CD14-positive monocyte (primary cell): ENCODE data around the gene FGD2. TPM values are rescaled to one million over a fixed set of nuclear protein-coding genes. Genes with fewer than 3 reads are reported as not detected.
A peak's percentile ranks its signal among the peaks of the same experiment; 100 is the strongest.

Experiments
- DNase-seq, 3 donors: peaks; one replicate each; pipeline ENCODE4 v3.0.0-alpha.2; 2011 to 2022
- H2AFZ ChIP-seq: 2 replicates; pipeline ENCODE4 v1.6.0; 2012; ENCODE audit warnings: mild to moderate bottlenecking, low read depth, low read length, inconsistent platforms; ENCODE audit not compliant: insufficient read depth, poor library complexity, severe bottlenecking
- H3K27ac ChIP-seq, 2 donors: 1 replicate in 1 of 2; 2 replicates in 1 of 2; pipeline ENCODE4 v1.5.1; 2012 to 2013; ENCODE audit warnings: low read length in 2 of 2, control low read depth in 1 of 2, inconsistent platforms in 1 of 2, low read depth in 1 of 2, mild to moderate bottlenecking in 1 of 2
- H3K27me3 ChIP-seq, 2 donors: one replicate each; pipeline versions ENCODE4 v1.6.0 to v1.6.1; 2011 to 2013; ENCODE audit warnings: low read length in 2 of 2; ENCODE audit not compliant: control insufficient read depth in 2 of 2, insufficient read depth in 2 of 2
- H3K36me3 ChIP-seq, 2 donors: replicated peaks in 1 of 2; 1 replicate in 1 of 2; 2 replicates in 1 of 2; pipeline versions ENCODE4 v1.5.1 to v1.6.1; 2012 to 2013; ENCODE audit warnings: low read length in 2 of 2, control low read depth in 1 of 2, inconsistent platforms in 1 of 2, mild to moderate bottlenecking in 1 of 2; ENCODE audit not compliant: insufficient read depth in 2 of 2, control insufficient read depth in 1 of 2
- H3K4me1 ChIP-seq, 2 donors: 1 replicate in 1 of 2; 2 replicates in 1 of 2; pipeline versions ENCODE4 v1.5.1 to v1.6.1; 2012 to 2013; ENCODE audit warnings: low read length in 2 of 2, control low read depth in 1 of 2, inconsistent platforms in 1 of 2, mild to moderate bottlenecking in 1 of 2, moderate library complexity in 1 of 2; ENCODE audit not compliant: insufficient read depth in 2 of 2, control insufficient read depth in 1 of 2
- H3K4me2 ChIP-seq: replicated peaks from 2 replicates; pipeline ENCODE3; 2012; ENCODE audit warnings: low read length, moderate library complexity, mild to moderate bottlenecking; ENCODE audit not compliant: poor library complexity, severe bottlenecking; ENCODE audit errors: extremely low read depth
- H3K4me3 ChIP-seq, 3 experiments: fragments of 200-600 bp in 1 of 3; sonication (generic) in 1 of 3; replicated peaks in 1 of 3; 1 replicate in 2 of 3; 2 replicates in 1 of 3; pipeline ENCODE4 v1.5.1; 2011 to 2013; ENCODE audit warnings: low read length in 3 of 3, mild to moderate bottlenecking in 3 of 3, control low read depth in 2 of 3, low read depth in 2 of 3, inconsistent platforms in 1 of 3, moderate library complexity in 1 of 3
- H3K79me2 ChIP-seq: 2 replicates; pipeline ENCODE4 v1.6.0; 2012; ENCODE audit warnings: mild to moderate bottlenecking, control low read depth, inconsistent platforms, low read length, moderate library complexity; ENCODE audit not compliant: insufficient read depth
- H3K9ac ChIP-seq: 2 replicates; pipeline ENCODE4 v1.6.0; 2017; ENCODE audit warnings: low read length, mild to moderate bottlenecking; ENCODE audit not compliant: insufficient read depth, poor library complexity, severe bottlenecking
- H3K9me3 ChIP-seq, 2 donors: replicated peaks in 1 of 2; 1 replicate in 1 of 2; 2 replicates in 1 of 2; pipeline versions ENCODE4 v1.5.1 to v1.6.1; 2012 to 2013; ENCODE audit warnings: low read length in 2 of 2, control low read depth in 1 of 2; ENCODE audit not compliant: control insufficient read depth in 1 of 2, insufficient read depth in 1 of 2
- H4K20me1 ChIP-seq: 2 replicates; pipeline ENCODE4 v1.6.0; 2012; ENCODE audit warnings: mild to moderate bottlenecking, low read length, control low read depth, moderate library complexity; ENCODE audit not compliant: insufficient read depth
- H3K27ac Mint-ChIP-seq, 7 donors: one replicate each; pipeline ENCODE4 v1.8.0; 2020; ENCODE audit warnings: mild to moderate bottlenecking in 7 of 7, mixed read lengths in 7 of 7, moderate library complexity in 6 of 7, inconsistent platforms in 2 of 7
- H3K27me3 Mint-ChIP-seq, 3 donors: one replicate each; pipeline ENCODE4 v1.8.0; 2021 to 2022; ENCODE audit warnings: low read depth in 3 of 3, mild to moderate bottlenecking in 3 of 3, mixed read lengths in 3 of 3, moderate library complexity in 3 of 3, inconsistent platforms in 1 of 3
- H3K36me3 Mint-ChIP-seq, 2 donors: one replicate each; pipeline ENCODE4 v1.8.0; 2020; ENCODE audit warnings: mixed read lengths in 2 of 2, inconsistent platforms in 1 of 2, mild to moderate bottlenecking in 1 of 2
- H3K4me1 Mint-ChIP-seq: one replicate; pipeline ENCODE4 v1.8.0; 2020; ENCODE audit warnings: mild to moderate bottlenecking, mixed read lengths
- H3K4me3 Mint-ChIP-seq, 2 donors: one replicate each; pipeline ENCODE4 v1.8.0; 2020; ENCODE audit warnings: mild to moderate bottlenecking in 2 of 2, mixed read lengths in 2 of 2, moderate library complexity in 1 of 2
- H3K9me3 Mint-ChIP-seq, 7 donors: one replicate each; pipeline ENCODE4 v1.8.0; 2020 to 2022; ENCODE audit warnings: mixed read lengths in 7 of 7, mild to moderate bottlenecking in 6 of 7, moderate library complexity in 6 of 7, inconsistent platforms in 2 of 7
- WGBS: methylation state at CpG from one replicate; pipeline ENCODE4 v1.1.5; 2013; ENCODE audit warnings: missing lambda C conversion rate; ENCODE audit not compliant: insufficient coverage; 5-methylcytosine and 5-hydroxymethylcytosine counted together
- intact Hi-C, 2 donors: fragments of 100-400 bp; cut with micrococcal nuclease; formaldehyde crosslinking; loops; one replicate each; pipeline versions ENCODE4 v1.15.0 to v1.15.1; 2023
- polyA plus RNA-seq, 3 donors: library from polyadenylated mRNA; depleted of rRNA in 1 of 3; unstranded in 2 of 3; stranded (reverse) in 1 of 3; fragments of 300-500 nt in 2 of 3; fragments of >200 nt in 1 of 3; fragmentation: Illumina TruSeq in 2 of 3; gene quantifications; 1 replicate in 2 of 3; 2 replicates in 1 of 3; pipeline ENCODE4 v1.2.3, GENCODE V29; 2012 to 2021
- TF ChIP-seq, protein P1 (sequence below): fragments of 200-600 bp; IDR thresholded peaks from one replicate; pipeline ENCODE4 v1.8.0; 2022; ENCODE audit warnings: antibody characterized with exemption, mild to moderate bottlenecking

FGD2 gene
- polyA plus RNA-seq, 3 donors, result 25.3 to 356 (median 50.0) TPM

- Mint-ChIP-seq H3K4me1 (peaks cover 16% of the 10 kb centered on the region), H3K9me3 (peaks cover 0 to 4% (median 0%) of the 10 kb centered on the region in 7 donors), H3K4me3 (no peak overlapping the region), H3K36me3 (no peaks in the 10 kb centered on the region), H3K27me3 (peaks cover 0 to 8% (median 5%) of the 10 kb centered on the region in 3 donors), H3K27ac (peak overlapping the region in 3 of 7 donors; percentile 21 to 62 (median 27))
- Histone ChIP-seq H3K36me3 (no peaks in the 10 kb centered on the region), H3K4me1 (peaks cover 13 to 16% of the 10 kb centered on the region in 2 donors), H3K9ac (no peak overlapping the region), H3K79me2 (no peaks in the 10 kb centered on the region), H3K27me3 (no peaks in the 10 kb centered on the region), H3K9me3 (no peaks in the 10 kb centered on the region), H4K20me1 (no peaks in the 10 kb centered on the region), H2AFZ (no peak overlapping the region), H3K4me2 (no peak overlapping the region), H3K4me3 (no peak overlapping the region), H3K27ac (no peak overlapping the region)
- WGBS, result 91% methylated on average over 11 of the region's 11 CpGs
- TF ChIP-seq, protein P1, sequence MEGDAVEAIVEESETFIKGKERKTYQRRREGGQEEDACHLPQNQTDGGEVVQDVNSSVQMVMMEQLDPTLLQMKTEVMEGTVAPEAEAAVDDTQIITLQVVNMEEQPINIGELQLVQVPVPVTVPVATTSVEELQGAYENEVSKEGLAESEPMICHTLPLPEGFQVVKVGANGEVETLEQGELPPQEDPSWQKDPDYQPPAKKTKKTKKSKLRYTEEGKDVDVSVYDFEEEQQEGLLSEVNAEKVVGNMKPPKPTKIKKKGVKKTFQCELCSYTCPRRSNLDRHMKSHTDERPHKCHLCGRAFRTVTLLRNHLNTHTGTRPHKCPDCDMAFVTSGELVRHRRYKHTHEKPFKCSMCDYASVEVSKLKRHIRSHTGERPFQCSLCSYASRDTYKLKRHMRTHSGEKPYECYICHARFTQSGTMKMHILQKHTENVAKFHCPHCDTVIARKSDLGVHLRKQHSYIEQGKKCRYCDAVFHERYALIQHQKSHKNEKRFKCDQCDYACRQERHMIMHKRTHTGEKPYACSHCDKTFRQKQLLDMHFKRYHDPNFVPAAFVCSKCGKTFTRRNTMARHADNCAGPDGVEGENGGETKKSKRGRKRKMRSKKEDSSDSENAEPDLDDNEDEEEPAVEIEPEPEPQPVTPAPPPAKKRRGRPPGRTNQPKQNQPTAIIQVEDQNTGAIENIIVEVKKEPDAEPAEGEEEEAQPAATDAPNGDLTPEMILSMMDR, result no peak
- DNase-seq, result no peak
- intact Hi-C loops, result no loop called here
These were observed 71.9 kb downstream of the FGD2 start for GRCh38 chr6:37077191-37077904.

DNA sequence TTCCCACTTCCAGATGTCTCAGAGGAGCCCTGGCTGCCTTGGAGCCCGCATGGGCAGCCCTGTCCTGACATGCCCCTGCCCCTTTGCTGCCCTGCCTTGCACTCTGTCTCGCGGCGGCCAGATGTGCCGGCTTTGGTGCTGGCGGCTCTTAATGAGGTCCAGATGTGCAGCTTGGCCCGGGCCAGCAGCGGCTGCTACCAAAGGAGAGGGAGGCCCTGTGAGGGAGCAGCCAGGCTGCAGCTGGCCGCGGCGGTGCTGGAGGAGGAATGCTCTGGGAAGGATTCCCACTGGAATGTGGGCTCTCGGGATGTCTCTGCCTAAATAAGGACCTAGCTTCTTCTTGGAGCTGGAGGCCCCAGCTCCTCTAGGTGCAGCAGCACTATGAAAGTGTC is 72.4 kb downstream of the FGD2 start:
- Mint-ChIP-seq H3K36me3 (no peaks in the 10 kb centered on the region), H3K4me3 (no peak overlapping the region)
- intact Hi-C loops, result no loop called here

More for the DNA sequence above, 72.4 kb downstream of the FGD2 start:
- H3K4me1 ChIP-seq, result peaks cover 13 to 16% of the 10 kb centered on the region in 2 donors
- 98% methylated on average over 11 of the region's 12 CpGs for WGBS
- no peak overlapping the region for H3K27ac ChIP-seq
- peak overlapping the region in 1 of 7 donors; percentile 62 for H3K27ac Mint-ChIP-seq
- H4K20me1 ChIP-seq, result no peaks in the 10 kb centered on the region
- DNase-seq, result no peak
- H3K79me2 ChIP-seq, result no peaks in the 10 kb centered on the region
- no peak overlapping the region for H3K4me3 ChIP-seq
- H3K9ac ChIP-seq, result no peak overlapping the region
- peaks cover 0 to 8% (median 3%) of the 10 kb centered on the region in 3 donors for H3K27me3 Mint-ChIP-seq
- H3K4me2 ChIP-seq, result no peak overlapping the region
- no peak overlapping the region for H2AFZ ChIP-seq
- H3K9me3 ChIP-seq, result no peaks in the 10 kb centered on the region
- H3K9me3 Mint-ChIP-seq, result peaks cover 0 to 1% (median 0%) of the 10 kb centered on the region in 7 donors
- no peaks in the 10 kb centered on the region for H3K36me3 ChIP-seq
- peaks cover 16% of the 10 kb centered on the region for H3K4me1 Mint-ChIP-seq
- H3K27me3 ChIP-seq, result no peaks in the 10 kb centered on the region
- TF ChIP-seq, protein P1, result no peak

Other genes with a start within 250 kb of the FGD2 start
- gene CPNE5, start 166.2 kb upstream of the FGD2 start, polyA plus RNA-seq, result under 1 TPM; 0.47 to 0.85 (median 0.82) TPM
- gene PPIL1, start 130.9 kb upstream of the FGD2 start, polyA plus RNA-seq, result 1 to 10 TPM; 2.0 to 7.6 (median 5.9) TPM
- 10 to 100 TPM; 19.2 to 37.5 (median 29.2) TPM for gene C6orf89, start 119.7 kb upstream of the FGD2 start, polyA plus RNA-seq
- gene PI16, start 50.9 kb upstream of the FGD2 start, polyA plus RNA-seq, result under 1 TPM in 1 of 3 donors, not detected in 2; 0.22 TPM
- 100 to 1,000 TPM; 111 to 118 (median 111) TPM for gene MTCH1, start 19.5 kb upstream of the FGD2 start, polyA plus RNA-seq
- gene PIM1, start 164.5 kb downstream of the FGD2 start, polyA plus RNA-seq, result 10 to 100 TPM; 20.5 to 25.0 (median 24.4) TPM